Pancreas (tissue), 10 donors: ENCODE results near the gene ATP8A2. TPM values are rescaled to one million over a fixed set of nuclear protein-coding genes. Genes with fewer than 3 reads are reported as not detected.

Experiments used
- ATAC-seq, 4 donors: fragments of 200-7000 bp; cut with Tn5 transposase; one replicate each; pipeline versions ENCODE4 v1.8.0 to v1.9.1; 2020; ENCODE audit warnings: mild to moderate bottlenecking in 4 of 4, moderate library complexity in 4 of 4
- DNase-seq, 6 donors: peaks; one replicate each; pipeline ENCODE4 v3.0.0-alpha.2; 2020
- FAIRE-seq: peaks from 2 replicates; lab custom pipeline; 2012; peaks lifted over from hg19 to GRCh38; lab: Jason Lieb, UNC
- H3K27ac ChIP-seq, 4 donors: fragments of 200-600 bp; sonication (generic); 1 replicate in 3 of 4; 2 replicates in 1 of 4; pipeline versions ENCODE4 v1.5.0 to v1.8.0; 2020
- H3K27me3 ChIP-seq, 4 donors: fragments of 200-600 bp; one replicate each; pipeline ENCODE4 v1.8.0; 2021
- H3K36me3 ChIP-seq, 3 donors: fragments of 200-600 bp; sonication (generic) in 1 of 3; one replicate each; pipeline versions ENCODE4 v1.5.0 to v1.8.0; 2020 to 2021
- H3K4me1 ChIP-seq, 3 donors: fragments of 200-600 bp; one replicate each; pipeline ENCODE4 v1.8.0; 2021
- H3K4me3 ChIP-seq, 4 donors: fragments of 200-600 bp; sonication (generic) in 2 of 4; one replicate each; pipeline versions ENCODE4 v1.5.0 to v1.8.0; 2020 to 2021
- H3K9me3 ChIP-seq, 4 donors: fragments of 200-600 bp; one replicate each; pipeline ENCODE4 v1.8.0; 2021
- WGBS, 2 donors: extraction: QIAGEN DNeasy Blood & Tissue Kit; methylation state at CpG; one replicate each; pipeline ENCODE4 v1.1.7; 2013; 5-methylcytosine and 5-hydroxymethylcytosine counted together
- intact Hi-C, 3 donors: fragments of 100-400 bp; cut with DNase I; formaldehyde crosslinking; loops; one replicate each; pipeline versions ENCODE4 v1.11.1 to v1.14.2; 2022
- polyA plus RNA-seq, 2 donors: library from polyadenylated mRNA; stranded (reverse); fragments of 200-250 nt; gene quantifications; one replicate each; pipeline ENCODE4 v1.2.3, GENCODE V29; 2013
- total RNA-seq, 6 donors: library from RNA; stranded (reverse); fragmentation: NEBNext Ultra II Directional in 4 of 6; extraction: Animal tissue kit (Norgen Biotek cat#: 25700) in 4 of 6; gene quantifications; one replicate each; pipeline versions ENCODE4 v1.2.1 to v1.2.4, GENCODE V29; 2021 to 2023
- TF ChIP-seq, protein P1 (sequence below), 4 donors: fragments of 200-600 bp; sonication (generic) in 3 of 4; IDR thresholded peaks; one replicate each; pipeline versions ENCODE4 v1.5.0 to v1.8.0; 2021; ENCODE audit warnings: antibody characterized with exemption in 4 of 4
- donor health status: healthy with polysubstance abuse.
- donor health status: DM: no; HTN: no; CAD: no; lungs with moderate emphysema.
- donor health status: DM: no; HTN: no; CAD: no.
- donor health status: control.
- donor health status: control.
- donor health status: Bipolar disorder and iron deficiency.
- donor health status: DM: yes; HTN: yes; CAD: no.
- donor health status: DM: no; HTN: no; CAD: no.
- donor health status: DM: no; HTN: no; CAD: no.
- donor health status: DM: yes; HTN: yes; CAD: no.

Gene ATP8A2
- total and polyA plus RNA-seq, 8 donors, result 0.04 to 0.28 (median 0.14) TPM

DNA sequence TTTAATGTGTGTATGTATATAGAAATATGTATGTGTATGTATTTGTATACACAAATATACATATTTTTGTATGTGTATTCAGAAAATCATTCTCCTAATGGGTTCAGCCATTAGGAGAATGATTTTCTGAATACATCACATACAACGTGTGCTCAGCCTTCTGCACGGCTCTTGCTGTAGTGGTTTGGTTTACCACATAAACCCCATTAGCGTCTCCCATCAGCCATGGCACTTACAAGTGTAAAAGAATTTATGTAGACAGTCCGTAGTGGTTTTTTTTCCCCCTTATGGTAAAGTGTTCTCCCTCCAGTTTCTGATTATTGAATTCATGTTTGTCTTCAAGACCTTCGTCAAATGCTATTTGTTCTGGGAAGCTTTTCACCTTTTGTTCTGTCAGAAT, 38.2 kb downstream of the ATP8A2 start:
- Histone ChIP-seq H3K27me3 (no peaks in the 10 kb centered on the region), H3K4me1 (no peaks in the 10 kb centered on the region), H3K36me3 (no peaks in the 10 kb centered on the region), H3K9me3 (no peaks in the 10 kb centered on the region), H3K27ac (no peak overlapping the region), H3K4me3 (no peak overlapping the region)
- FAIRE-seq, result no peak
- ATAC-seq, result no peak
- intact Hi-C loops, result no loop called here
- TF ChIP-seq, protein P1, sequence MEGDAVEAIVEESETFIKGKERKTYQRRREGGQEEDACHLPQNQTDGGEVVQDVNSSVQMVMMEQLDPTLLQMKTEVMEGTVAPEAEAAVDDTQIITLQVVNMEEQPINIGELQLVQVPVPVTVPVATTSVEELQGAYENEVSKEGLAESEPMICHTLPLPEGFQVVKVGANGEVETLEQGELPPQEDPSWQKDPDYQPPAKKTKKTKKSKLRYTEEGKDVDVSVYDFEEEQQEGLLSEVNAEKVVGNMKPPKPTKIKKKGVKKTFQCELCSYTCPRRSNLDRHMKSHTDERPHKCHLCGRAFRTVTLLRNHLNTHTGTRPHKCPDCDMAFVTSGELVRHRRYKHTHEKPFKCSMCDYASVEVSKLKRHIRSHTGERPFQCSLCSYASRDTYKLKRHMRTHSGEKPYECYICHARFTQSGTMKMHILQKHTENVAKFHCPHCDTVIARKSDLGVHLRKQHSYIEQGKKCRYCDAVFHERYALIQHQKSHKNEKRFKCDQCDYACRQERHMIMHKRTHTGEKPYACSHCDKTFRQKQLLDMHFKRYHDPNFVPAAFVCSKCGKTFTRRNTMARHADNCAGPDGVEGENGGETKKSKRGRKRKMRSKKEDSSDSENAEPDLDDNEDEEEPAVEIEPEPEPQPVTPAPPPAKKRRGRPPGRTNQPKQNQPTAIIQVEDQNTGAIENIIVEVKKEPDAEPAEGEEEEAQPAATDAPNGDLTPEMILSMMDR (IDR thresholded peaks at IDR 0.05), result no peak
- DNase-seq, result no peak
- 50 to 60% methylated on average over 5 of the region's 5 CpGs for WGBS, 2 donors

DNA sequence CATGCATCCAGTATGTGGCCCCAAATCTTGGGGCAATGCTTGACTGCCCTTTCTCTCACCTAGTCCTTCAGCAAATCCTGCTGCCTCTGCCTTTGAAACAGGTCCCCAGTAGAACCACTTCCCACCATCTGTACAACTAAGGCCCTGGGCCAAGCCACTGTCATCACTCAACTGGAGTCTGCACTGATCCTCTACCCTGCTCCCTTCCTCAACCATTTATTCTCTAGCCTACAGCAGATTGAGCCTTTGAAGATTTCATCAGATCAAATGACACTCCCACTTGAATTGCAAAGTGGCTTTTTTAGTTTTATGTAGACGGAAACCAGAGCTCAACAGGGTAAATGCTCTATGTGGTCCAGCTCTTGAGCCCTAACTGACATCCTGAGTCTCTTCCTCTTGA, 43.5 kb downstream of the ATP8A2 start:
- WGBS, 2 donors, result 60 to 67% methylated on average over 1 of the region's 1 CpG

DNA sequence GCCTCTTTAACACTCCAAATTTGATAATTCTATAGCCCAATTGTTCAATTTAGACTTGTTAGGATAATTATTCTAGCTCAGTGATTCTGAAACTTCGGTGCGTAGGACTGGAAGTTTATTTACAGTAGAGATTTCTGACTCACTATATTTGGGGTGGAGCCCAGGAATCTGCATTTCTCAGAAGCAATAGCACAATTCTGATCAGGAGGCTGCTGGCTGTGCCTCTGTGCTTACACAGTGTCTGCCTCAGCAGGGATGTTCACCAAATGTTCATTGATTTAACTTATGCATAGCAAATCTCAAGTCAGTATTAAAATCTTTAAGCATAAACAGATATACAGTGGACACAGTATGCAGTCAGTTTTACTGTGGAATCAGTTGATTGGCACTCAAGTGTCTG, 45.8 kb downstream of the ATP8A2 start:
- FAIRE-seq, result no peak
- no peaks in the 10 kb centered on the region for H3K4me1 ChIP-seq
- H3K36me3 ChIP-seq, result no peaks in the 10 kb centered on the region
- H3K4me3 ChIP-seq, result no peak overlapping the region
- 54 to 66% methylated on average over 2 of the region's 2 CpGs for WGBS, 2 donors
- H3K9me3 ChIP-seq, result no peaks in the 10 kb centered on the region
- no peak for ATAC-seq
- H3K27me3 ChIP-seq, result peaks cover 0 to 7% (median 0%) of the 10 kb centered on the region in 4 donors
- DNase-seq, result no peak
- intact Hi-C loops, result no loop called here
- TF ChIP-seq, protein P1 (IDR thresholded peaks at IDR 0.05), result no peak
- H3K27ac ChIP-seq, result no peak overlapping the region

More for the DNA sequence above, 43.5 kb downstream of the ATP8A2 start:
- Histone ChIP-seq H3K9me3 (no peaks in the 10 kb centered on the region), H3K27ac (no peak overlapping the region), H3K36me3 (no peaks in the 10 kb centered on the region), H3K27me3 (peaks cover 0 to 7% (median 0%) of the 10 kb centered on the region in 4 donors), H3K4me1 (no peaks in the 10 kb centered on the region), H3K4me3 (no peak overlapping the region)
- no peak for FAIRE-seq
- TF ChIP-seq, protein P1 (IDR thresholded peaks at IDR 0.05), result no peak
- ATAC-seq, result no peak
- intact Hi-C loops, result no loop called here
- DNase-seq, result no peak

DNA sequence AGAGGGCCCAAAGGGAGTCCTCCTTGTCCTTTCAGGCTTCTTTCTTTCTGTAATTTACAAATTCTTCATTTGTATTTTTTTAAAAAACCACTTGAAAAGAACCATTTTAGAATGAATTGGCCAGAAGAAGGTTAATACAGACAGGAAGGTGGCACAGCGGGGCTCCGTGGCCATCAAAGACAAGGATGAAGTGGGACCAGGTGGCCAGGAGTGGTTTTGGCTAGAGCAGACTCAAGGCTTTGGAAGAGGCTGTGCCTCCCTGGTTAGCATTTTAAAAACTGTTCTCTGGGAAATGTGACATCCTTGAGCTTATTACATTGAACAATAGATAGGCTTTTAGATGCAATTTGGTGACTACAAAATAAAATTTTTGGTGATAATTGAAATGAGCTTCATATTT, 48.4 kb downstream of the ATP8A2 start:
- FAIRE-seq, result no peak
- Histone ChIP-seq H3K27ac (no peak overlapping the region), H3K4me3 (no peak overlapping the region), H3K9me3 (no peaks in the 10 kb centered on the region), H3K4me1 (no peaks in the 10 kb centered on the region), H3K36me3 (no peaks in the 10 kb centered on the region), H3K27me3 (peaks cover 0 to 7% (median 0%) of the 10 kb centered on the region in 4 donors)
- WGBS, 2 donors, result 62 to 83% methylated on average over 2 of the region's 2 CpGs
- intact Hi-C loops, result no loop called here
- TF ChIP-seq, protein P1 (IDR thresholded peaks at IDR 0.05), result no peak
- DNase-seq, result no peak
- ATAC-seq, result no peak

DNA sequence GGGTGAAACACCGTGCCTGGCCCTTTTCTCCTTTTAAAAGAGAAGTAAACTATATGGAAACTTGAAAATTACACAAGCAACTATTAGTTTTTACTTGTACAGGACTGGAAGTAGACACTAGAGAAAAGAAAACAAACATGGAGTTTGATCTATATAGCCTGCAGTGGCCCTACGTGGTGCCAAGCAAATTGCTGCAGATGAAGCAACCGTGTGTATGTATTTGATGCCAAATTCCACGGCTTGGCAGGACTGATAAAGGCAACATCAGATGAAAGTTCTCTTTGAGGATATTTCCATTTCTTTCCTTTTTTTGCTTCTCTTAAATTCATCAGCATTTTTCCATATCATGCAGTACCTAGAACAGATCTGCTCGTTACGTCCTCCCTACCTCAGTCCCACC, 49.8 kb downstream of the ATP8A2 start:
- no peak for ATAC-seq
- Histone ChIP-seq H3K4me1 (no peaks in the 10 kb centered on the region), H3K27me3 (no peaks in the 10 kb centered on the region), H3K36me3 (no peaks in the 10 kb centered on the region), H3K9me3 (no peaks in the 10 kb centered on the region), H3K4me3 (no peak overlapping the region), H3K27ac (no peak overlapping the region)
- intact Hi-C loops, result no loop called here
- WGBS, 2 donors, result 48 to 62% methylated on average over 6 of the region's 6 CpGs
- FAIRE-seq, result no peak
- no peak for DNase-seq
- TF ChIP-seq, protein P1 (IDR thresholded peaks at IDR 0.05), result no peak
